GM04503 (cell line): ENCODE results near the gene AHRR.
"Not testable (repeated sequence)": the region's sequence is repeated elsewhere in the genome, so short reads cannot be mapped to it uniquely, and the experiment has no call there.

Experiments used
- DNase-seq: peaks from one replicate; pipeline ENCODE4 v3.0.0-alpha.2; 2012; ENCODE audit warnings: low read depth

The AHRR gene

GRCh38 chr5:475704-476101 lies 154.2 kb downstream of the AHRR start:
- DNase-seq: no peak

GRCh38 chr5:476102-476813 lies 154.7 kb downstream of the AHRR start:
- DNase-seq: no peak

- DNase-seq: no peak
These were observed 155.3 kb downstream of the AHRR start for GRCh38 chr5:476814-477175.

GRCh38 chr5:477247-477646 lies 155.7 kb downstream of the AHRR start:
- no peak for DNase-seq

GRCh38 chr5:477871-478270 lies 156.4 kb downstream of the AHRR start:
- no peak for DNase-seq

- no peak for DNase-seq
These were observed 157.0 kb downstream of the AHRR start for GRCh38 chr5:478369-478981.

GRCh38 chr5:478982-479535 lies 157.5 kb downstream of the AHRR start:
- DNase-seq: no peak

GRCh38 chr5:479566-480319 lies 158.2 kb downstream of the AHRR start:
- DNase-seq: no peak

- DNase-seq: no peak
These were observed 159.8 kb downstream of the AHRR start for GRCh38 chr5:481347-481746.

- DNase-seq: no peak
These were observed 160.5 kb downstream of the AHRR start for GRCh38 chr5:482021-482420.

GRCh38 chr5:482506-482905 lies 161.0 kb downstream of the AHRR start:
- DNase-seq: no peak

- DNase-seq: no peak
These were observed 161.5 kb downstream of the AHRR start for GRCh38 chr5:483011-483410.

GRCh38 chr5:483434-484140 lies 162.1 kb downstream of the AHRR start:
- no peak for DNase-seq

GRCh38 chr5:484556-484955 lies 163.0 kb downstream of the AHRR start:
- DNase-seq: no peak

- no peak for DNase-seq
These were observed 163.8 kb downstream of the AHRR start for GRCh38 chr5:485113-485945.

GRCh38 chr5:485946-486491 lies 164.5 kb downstream of the AHRR start:
- DNase-seq: no peak

GRCh38 chr5:486597-486996 lies 165.1 kb downstream of the AHRR start:
- not testable (repeated sequence) for DNase-seq
